HEK293 (cell line): ENCODE measurements around the gene KIRREL3.
A peak's percentile ranks its signal among the peaks of the same experiment; 100 is the strongest.

Experiments
- CTCF ChIA-PET: fragments of 350-600 bp; formaldehyde crosslinking; extraction: SDS; loops from one replicate; lab custom pipeline; 2021; ENCODE audit warnings: antibody characterized with exemption; lab: Yijun Ruan, JAX
- POLR2A ChIA-PET: fragments of 300-600 bp; formaldehyde crosslinking; extraction: SDS; loops from one replicate; lab custom pipeline; 2020; ENCODE audit warnings: antibody characterized with exemption, inconsistent platforms; lab: Yijun Ruan, JAX
- H3K27ac ChIP-seq: fragments of 200-500 bp; sonication (Bioruptor generic); 2 replicates; pipeline ENCODE4 v1.5.1; 2014; ENCODE audit warnings: low read depth, low read length, control low read depth, inconsistent platforms; ENCODE audit errors: extremely low read depth
- H3K36me3 ChIP-seq, 2 experiments: fragments of 200-500 bp in 1 of 2; sonication (Bioruptor generic) in 1 of 2; 1 replicate in 1 of 2; 2 replicates in 1 of 2; pipeline ENCODE4 v1.5.1; 2014 to 2017; ENCODE audit warnings: inconsistent platforms in 2 of 2, low read length in 2 of 2; ENCODE audit not compliant: control insufficient read depth in 2 of 2, insufficient read depth in 1 of 2
- H3K4me1 ChIP-seq: fragments of 200-500 bp; sonication (Bioruptor generic); 2 replicates; pipeline ENCODE4 v1.5.1; 2014; ENCODE audit warnings: mild to moderate bottlenecking, low read length, inconsistent platforms; ENCODE audit not compliant: control insufficient read depth, insufficient read depth
- H3K4me3 ChIP-seq: 2 replicates; pipeline ENCODE4 v1.5.1; 2011; ENCODE audit warnings: low read depth, mild to moderate bottlenecking, control low read depth, low read length, moderate library complexity
- H3K9me3 ChIP-seq: fragments of 200-500 bp; sonication (Bioruptor generic); 2 replicates; pipeline ENCODE4 v1.5.1; 2014; ENCODE audit warnings: low read depth, low read length, inconsistent platforms; ENCODE audit not compliant: control insufficient read depth, insufficient read depth
- GLIS1 ChIP-seq: fragments of 450-650 bp; formaldehyde crosslinking; IDR thresholded peaks from 2 replicates; pipeline ENCODE4 v1.5.1; 2016; ENCODE audit warnings: missing biosample characterization, missing genetic modification characterization
- IKZF3 ChIP-seq: fragments of 450-650 bp; IDR thresholded peaks from 2 replicates; pipeline ENCODE4 v1.5.0; 2018; ENCODE audit warnings: missing biosample characterization, mild to moderate bottlenecking, missing genetic modification characterization, moderate library complexity
- KLF9 ChIP-seq: fragments of 450-650 bp; formaldehyde crosslinking; IDR thresholded peaks from 2 replicates; pipeline ENCODE4 v1.5.1; 2016; ENCODE audit warnings: missing biosample characterization, missing genetic modification characterization, low read depth
- MZF1 ChIP-seq: fragments of 450-650 bp; formaldehyde crosslinking; IDR thresholded peaks from 2 replicates; pipeline ENCODE4 v1.5.1; 2017; ENCODE audit warnings: missing biosample characterization, missing genetic modification characterization, borderline replicate concordance
- PRDM4 ChIP-seq: fragments of 450-650 bp; formaldehyde crosslinking; IDR thresholded peaks from 2 replicates; pipeline ENCODE4 v1.5.1; 2017; ENCODE audit warnings: missing biosample characterization, missing genetic modification characterization
- SCRT1 ChIP-seq: fragments of 450-650 bp; formaldehyde crosslinking; IDR thresholded peaks from 2 replicates; pipeline ENCODE4 v1.5.1; 2016; ENCODE audit warnings: missing biosample characterization, missing genetic modification characterization, borderline replicate concordance
- SCRT2 ChIP-seq: fragments of 450-650 bp; formaldehyde crosslinking; IDR thresholded peaks from 2 replicates; pipeline ENCODE4 v1.5.1; 2016; ENCODE audit warnings: missing biosample characterization, missing genetic modification characterization
- SP2 ChIP-seq: fragments of 450-650 bp; formaldehyde crosslinking; IDR thresholded peaks from 2 replicates; pipeline ENCODE4 v1.5.1; 2016; ENCODE audit warnings: missing biosample characterization, missing genetic modification characterization
- TRIM28 ChIP-seq: IDR thresholded peaks from 2 replicates; pipeline ENCODE4 v1.6.1; 2011; ENCODE audit warnings: low read length, control low read depth, borderline replicate concordance
- ZBTB11 ChIP-seq: fragments of 450-650 bp; formaldehyde crosslinking; conservative IDR thresholded peaks from 2 replicates; pipeline ENCODE4 v1.5.1; 2016; ENCODE audit warnings: low read depth, missing biosample characterization, missing genetic modification characterization
- ZFP41 ChIP-seq: fragments of 450-650 bp; formaldehyde crosslinking; IDR thresholded peaks from 2 replicates; pipeline ENCODE4 v1.5.1; 2016; ENCODE audit warnings: missing biosample characterization, missing genetic modification characterization, borderline replicate concordance
- ZFP69B ChIP-seq: fragments of 450-650 bp; formaldehyde crosslinking; IDR thresholded peaks from 2 replicates; pipeline ENCODE4 v1.5.1; 2016; ENCODE audit warnings: missing biosample characterization, missing genetic modification characterization
- ZNF121 ChIP-seq: fragments of 450-650 bp; formaldehyde crosslinking; IDR thresholded peaks from 2 replicates; pipeline ENCODE4 v1.5.1; 2016; ENCODE audit warnings: missing biosample characterization, missing genetic modification characterization
- ZNF140 ChIP-seq: fragments of 450-650 bp; formaldehyde crosslinking; IDR thresholded peaks from 2 replicates; pipeline ENCODE4 v1.5.1; 2016; ENCODE audit warnings: missing biosample characterization, missing genetic modification characterization
- ZNF155 ChIP-seq: fragments of 450-650 bp; formaldehyde crosslinking; IDR thresholded peaks from 2 replicates; pipeline ENCODE4 v1.5.1; 2016; ENCODE audit warnings: missing biosample characterization, missing genetic modification characterization
- ZNF223 ChIP-seq: fragments of 450-650 bp; formaldehyde crosslinking; IDR thresholded peaks from 2 replicates; pipeline ENCODE4 v1.5.1; 2016; ENCODE audit warnings: missing biosample characterization, missing genetic modification characterization
- ZNF274 ChIP-seq, 2 experiments: fragments of 200-500 bp in 1 of 2; fragments of 450-650 bp in 1 of 2; sonication (Bioruptor generic) in 1 of 2; formaldehyde crosslinking in 1 of 2; IDR thresholded peaks; 2 replicates each; pipeline versions ENCODE4 v1.5.1 to v1.6.1; 2014 to 2016; ENCODE audit warnings: borderline replicate concordance in 1 of 2, inconsistent platforms in 1 of 2, low read length in 1 of 2, missing biosample characterization in 1 of 2, missing genetic modification characterization in 1 of 2
- ZNF324 ChIP-seq: fragments of 450-650 bp; formaldehyde crosslinking; IDR thresholded peaks from 2 replicates; pipeline ENCODE4 v1.5.1; 2016; ENCODE audit warnings: missing biosample characterization, missing genetic modification characterization
- ZNF416 ChIP-seq: fragments of 450-650 bp; formaldehyde crosslinking; IDR thresholded peaks from 2 replicates; pipeline ENCODE4 v1.5.1; 2016; ENCODE audit warnings: missing biosample characterization, missing genetic modification characterization
- ZNF433 ChIP-seq: fragments of 450-650 bp; formaldehyde crosslinking; IDR thresholded peaks from 2 replicates; pipeline ENCODE4 v1.5.1; 2016; ENCODE audit warnings: missing biosample characterization, missing genetic modification characterization, low read depth
- ZNF48 ChIP-seq: fragments of 450-650 bp; formaldehyde crosslinking; IDR thresholded peaks from 2 replicates; pipeline ENCODE4 v1.5.1; 2016; ENCODE audit warnings: missing biosample characterization, missing genetic modification characterization
- ZNF513 ChIP-seq: fragments of 450-650 bp; IDR thresholded peaks from 2 replicates; pipeline ENCODE4 v1.5.1; 2018; ENCODE audit warnings: missing biosample characterization, missing genetic modification characterization
- ZNF544 ChIP-seq: fragments of 450-650 bp; formaldehyde crosslinking; IDR thresholded peaks from 2 replicates; pipeline ENCODE4 v1.5.0; 2017; ENCODE audit warnings: missing biosample characterization, missing genetic modification characterization
- ZNF639 ChIP-seq: fragments of 450-650 bp; formaldehyde crosslinking; IDR thresholded peaks from 2 replicates; pipeline ENCODE4 v1.5.1; 2016; ENCODE audit warnings: missing biosample characterization, missing genetic modification characterization
- ZNF670 ChIP-seq: fragments of 450-650 bp; formaldehyde crosslinking; IDR thresholded peaks from 2 replicates; pipeline ENCODE4 v1.5.1; 2016; ENCODE audit warnings: missing biosample characterization, missing genetic modification characterization, low read depth
- ZNF747 ChIP-seq: fragments of 450-650 bp; formaldehyde crosslinking; IDR thresholded peaks from 2 replicates; pipeline ENCODE4 v1.5.1; 2016; ENCODE audit warnings: missing biosample characterization, missing genetic modification characterization
- ZNF785 ChIP-seq: fragments of 450-650 bp; formaldehyde crosslinking; IDR thresholded peaks from 2 replicates; pipeline ENCODE4 v1.5.1; 2016; ENCODE audit warnings: missing biosample characterization, missing genetic modification characterization
- ZSCAN30 ChIP-seq: fragments of 450-650 bp; IDR thresholded peaks from 2 replicates; pipeline ENCODE4 v1.5.1; 2018; ENCODE audit warnings: missing biosample characterization, mild to moderate bottlenecking, missing genetic modification characterization, moderate library complexity

The KIRREL3 gene

GRCh38 chr11:126756855-126757254 lies 243.7 kb downstream of the KIRREL3 start:
- Histone ChIP-seq H3K4me1 (no peaks in the 10 kb centered on the region), H3K4me3 (no peak overlapping the region), H3K36me3 (no peaks in the 10 kb centered on the region), H3K27ac (no peak overlapping the region), H3K9me3 (no peaks in the 10 kb centered on the region)
- ChIA-PET POLR2A (no interaction called here), CTCF (interaction anchor here (0.6 to 0.7 kb wide), 2 partner anchors 60 to 1401 kb away, joined by 3 read pairs; no protein-coding TSS in a partner anchor)
- TF ChIP-seq SCRT2 (no peak), MZF1 (no peak), SP2 (tag by site-specific recombination) (no peak), GLIS1 (tag by site-specific recombination) (no peak), ZNF747 (tag by site-specific recombination) (no peak), ZNF416 (tag by site-specific recombination) (no peak), ZFP41 (tag by site-specific recombination) (no peak), IKZF3 (no peak), ZNF155 (tag by site-specific recombination) (no peak), KLF9 (no peak), ZNF48 (tag by site-specific recombination) (no peak), ZSCAN30 (tag by site-specific recombination) (no peak), PRDM4 (tag by site-specific recombination) (no peak), ZNF544 (tag by site-specific recombination) (no peak), ZBTB11 (no peak), ZNF121 (tag by site-specific recombination) (no peak)

GRCh38 chr11:126756421-126756820 lies 244.1 kb downstream of the KIRREL3 start:
- Histone ChIP-seq H3K9me3 (no peaks in the 10 kb centered on the region), H3K36me3 (no peaks in the 10 kb centered on the region), H3K27ac (no peak overlapping the region), H3K4me1 (no peaks in the 10 kb centered on the region), H3K4me3 (no peak overlapping the region)
- POLR2A ChIA-PET: no interaction called here
- CTCF ChIA-PET: interaction anchor here (0.6 to 1.4 kb wide), 4 partner anchors 9 to 1402 kb away, joined by 3 to 4 read pairs (median 3); no protein-coding TSS in a partner anchor
- TF ChIP-seq SCRT2 (peak; percentile 47), ZNF140 (no peak), TRIM28 (no peak), ZNF274 (IDR thresholded peaks at IDR 0.05; ENCODE audit: low read length) (no peak), ZNF274 (tag by site-specific recombination; IDR thresholded peaks at IDR 0.05; ENCODE audit: borderline replicate concordance) (no peak), ZNF324 (tag by site-specific recombination) (no peak), ZFP69B (tag by site-specific recombination) (no peak), ZNF121 (tag by site-specific recombination) (no peak), ZNF433 (tag by site-specific recombination) (no peak), ZNF639 (tag by site-specific recombination) (no peak), ZNF785 (no peak), SCRT1 (0 out of 2 replicates have a peak, but pooled peaks have one; percentile 24), ZNF513 (tag by site-specific recombination) (no peak), KLF9 (no peak), ZNF223 (tag by site-specific recombination) (no peak), ZNF670 (no peak)
